MCF 10A (cell line): Measurements from ENCODE around the gene LDLRAD4. TPM values are rescaled to one million over a fixed set of nuclear protein-coding genes. Genes with fewer than 3 reads are reported as not detected.

Experiments used
- BruUV-seq: library from RNA; stranded (reverse); fragments of 400-500 nt; replicated peaks from 2 replicates; lab custom pipeline; 2021; lab: Mats Ljungman, UMichigan
- CTCF ChIA-PET: fragments of 300-600 bp; sonication (Branson Sonifier 250); formaldehyde crosslinking; extraction: SDS; loops from one replicate; lab custom pipeline; 2021; ENCODE audit warnings: antibody characterized with exemption, inconsistent platforms; lab: Yijun Ruan, JAX
- POLR2A ChIA-PET: fragments of 300-600, 350-650 bp; sonication (Branson Sonifier 250); formaldehyde crosslinking; extraction: SDS; loops from one replicate; lab custom pipeline; 2020; ENCODE audit warnings: antibody characterized with exemption, inconsistent platforms; lab: Yijun Ruan, JAX
- DNase-seq: peaks from one replicate; pipeline ENCODE4 v3.0.0-alpha.2; 2018; ENCODE audit not compliant: unreplicated experiment
- H3K27ac Mint-ChIP-seq: one replicate; pipeline ENCODE4 v1.8.0; 2022; ENCODE audit warnings: mild to moderate bottlenecking, low read depth, mixed read lengths; ENCODE audit not compliant: unreplicated experiment
- H3K27me3 Mint-ChIP-seq: one replicate; pipeline ENCODE4 v1.8.0; 2022; ENCODE audit warnings: mixed read lengths; ENCODE audit not compliant: insufficient read depth, unreplicated experiment
- H3K36me3 Mint-ChIP-seq: one replicate; pipeline ENCODE4 v1.8.0; 2022; ENCODE audit warnings: mild to moderate bottlenecking, moderate library complexity, mixed read lengths; ENCODE audit not compliant: insufficient read depth, unreplicated experiment
- H3K4me1 Mint-ChIP-seq: one replicate; pipeline ENCODE4 v1.8.0; 2022; ENCODE audit warnings: mixed read lengths; ENCODE audit not compliant: insufficient read depth, unreplicated experiment
- H3K4me3 Mint-ChIP-seq: one replicate; pipeline ENCODE4 v1.8.0; 2022; ENCODE audit warnings: mild to moderate bottlenecking, moderate library complexity, mixed read lengths; ENCODE audit not compliant: unreplicated experiment
- H3K9me3 Mint-ChIP-seq: one replicate; pipeline ENCODE4 v1.8.0; 2022; ENCODE audit warnings: mixed read lengths; ENCODE audit not compliant: unreplicated experiment
- intact Hi-C: fragments of 100-400 bp; cut with micrococcal nuclease; formaldehyde crosslinking; loops from 2 replicates; pipeline ENCODE4 v1.14.1; 2022
- total RNA-seq: library from RNA; stranded (reverse); gene quantifications from 2 replicates; pipeline ENCODE4 v1.2.3, GENCODE V29; 2022
- TF ChIP-seq, protein P1 (sequence below): fragments of 200-600 bp; IDR thresholded peaks from one replicate; pipeline ENCODE4 v1.8.0; 2022; ENCODE audit warnings: antibody characterized with exemption, mild to moderate bottlenecking; ENCODE audit not compliant: unreplicated experiment

LDLRAD4 gene
- total RNA-seq, 1 experiment from 2014 or later, result not detected

GRCh38 chr18:13335903-13336302, 117.3 kb downstream of the LDLRAD4 start:
- no TSS peak for BruUV-seq
- Mint-ChIP-seq H3K27me3 (no peaks in the 10 kb centered on the region), H3K36me3 (no peaks in the 10 kb centered on the region)

GRCh38 chr18:13336841-13337240, 118.3 kb downstream of the LDLRAD4 start:
- Mint-ChIP-seq H3K9me3 (peaks cover 27% of the 10 kb centered on the region), H3K27me3 (no peaks in the 10 kb centered on the region), H3K4me3 (no peak overlapping the region), H3K4me1 (no peaks in the 10 kb centered on the region), H3K27ac (no peak overlapping the region), H3K36me3 (no peaks in the 10 kb centered on the region)
- intact Hi-C loops, result no loop called here
- DNase-seq, result no peak
- TF ChIP-seq, protein P1, sequence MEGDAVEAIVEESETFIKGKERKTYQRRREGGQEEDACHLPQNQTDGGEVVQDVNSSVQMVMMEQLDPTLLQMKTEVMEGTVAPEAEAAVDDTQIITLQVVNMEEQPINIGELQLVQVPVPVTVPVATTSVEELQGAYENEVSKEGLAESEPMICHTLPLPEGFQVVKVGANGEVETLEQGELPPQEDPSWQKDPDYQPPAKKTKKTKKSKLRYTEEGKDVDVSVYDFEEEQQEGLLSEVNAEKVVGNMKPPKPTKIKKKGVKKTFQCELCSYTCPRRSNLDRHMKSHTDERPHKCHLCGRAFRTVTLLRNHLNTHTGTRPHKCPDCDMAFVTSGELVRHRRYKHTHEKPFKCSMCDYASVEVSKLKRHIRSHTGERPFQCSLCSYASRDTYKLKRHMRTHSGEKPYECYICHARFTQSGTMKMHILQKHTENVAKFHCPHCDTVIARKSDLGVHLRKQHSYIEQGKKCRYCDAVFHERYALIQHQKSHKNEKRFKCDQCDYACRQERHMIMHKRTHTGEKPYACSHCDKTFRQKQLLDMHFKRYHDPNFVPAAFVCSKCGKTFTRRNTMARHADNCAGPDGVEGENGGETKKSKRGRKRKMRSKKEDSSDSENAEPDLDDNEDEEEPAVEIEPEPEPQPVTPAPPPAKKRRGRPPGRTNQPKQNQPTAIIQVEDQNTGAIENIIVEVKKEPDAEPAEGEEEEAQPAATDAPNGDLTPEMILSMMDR, result no peak
- ChIA-PET POLR2A (no interaction called here), CTCF (no interaction called here)
- no TSS peak for BruUV-seq

More at GRCh38 chr18:13335903-13336302, 117.3 kb downstream of the LDLRAD4 start:
- ChIA-PET POLR2A (no interaction called here), CTCF (no interaction called here)
- H3K4me3 Mint-ChIP-seq, result no peak overlapping the region
- intact Hi-C loops, result no loop called here
- no peak overlapping the region for H3K27ac Mint-ChIP-seq
- no peak for DNase-seq
- no peaks in the 10 kb centered on the region for H3K4me1 Mint-ChIP-seq
- H3K9me3 Mint-ChIP-seq, result peaks cover 27% of the 10 kb centered on the region
- TF ChIP-seq, protein P1, result no peak

DNA sequence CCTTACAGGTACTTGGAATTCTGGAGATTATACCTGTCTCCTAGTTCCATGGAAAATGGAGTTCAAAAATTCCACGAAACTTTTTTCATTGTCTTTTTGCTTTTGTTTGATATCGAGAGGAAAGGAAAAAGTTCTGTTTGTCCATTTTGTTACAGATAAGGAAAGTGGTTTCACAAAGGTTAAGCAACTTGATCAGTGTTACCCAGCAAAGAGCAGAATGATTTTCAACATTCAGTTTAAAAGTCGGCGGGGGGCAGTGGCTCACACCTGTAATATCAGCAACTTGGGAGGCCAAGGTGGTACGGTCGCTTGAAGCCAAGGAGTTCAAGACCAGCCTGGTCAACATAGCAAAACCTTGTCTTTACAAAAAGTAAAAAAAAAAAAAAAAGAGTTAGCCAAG, 118.8 kb downstream of the LDLRAD4 start:
- H3K4me3 Mint-ChIP-seq, result no peak overlapping the region
- intact Hi-C loops, result no loop called here
- H3K36me3 Mint-ChIP-seq, result no peaks in the 10 kb centered on the region
- BruUV-seq, result no TSS peak
- H3K27me3 Mint-ChIP-seq, result no peaks in the 10 kb centered on the region
- H3K27ac Mint-ChIP-seq, result no peak overlapping the region
- ChIA-PET POLR2A (no interaction called here), CTCF (no interaction called here)
- DNase-seq, result no peak
- TF ChIP-seq, protein P1, result no peak
- H3K4me1 Mint-ChIP-seq, result no peaks in the 10 kb centered on the region
- peaks cover 27% of the 10 kb centered on the region for H3K9me3 Mint-ChIP-seq

GRCh38 chr18:13338318-13338717, 119.8 kb downstream of the LDLRAD4 start:
- CTCF ChIA-PET, result interaction anchor here (0.5 kb wide), 1 partner anchor 123 kb away, joined by 3 read pairs; no protein-coding TSS in a partner anchor
- no peak for DNase-seq
- Mint-ChIP-seq H3K27ac (no peak overlapping the region), H3K4me1 (no peaks in the 10 kb centered on the region), H3K27me3 (no peaks in the 10 kb centered on the region), H3K9me3 (peaks cover 27% of the 10 kb centered on the region), H3K4me3 (no peak overlapping the region), H3K36me3 (no peaks in the 10 kb centered on the region)
- BruUV-seq, result no TSS peak
- POLR2A ChIA-PET, result interaction anchor here (1.1 kb wide), 1 partner anchor 11 kb away, joined by 3 read pairs; no protein-coding TSS in a partner anchor
- intact Hi-C loops, result no loop called here
- TF ChIP-seq, protein P1, result no peak
